CD4-positive, alpha-beta T cell treated with Interleukin-2 at 100 ng/mL for 4 hours (primary cell): Measurements from ENCODE around the gene LPP.

ENCODE experiments used
- DNase-seq: peaks from one replicate; pipeline ENCODE4 v3.0.0-alpha.2; 2020; ENCODE audit warnings: low spot score

LPP gene

DNA sequence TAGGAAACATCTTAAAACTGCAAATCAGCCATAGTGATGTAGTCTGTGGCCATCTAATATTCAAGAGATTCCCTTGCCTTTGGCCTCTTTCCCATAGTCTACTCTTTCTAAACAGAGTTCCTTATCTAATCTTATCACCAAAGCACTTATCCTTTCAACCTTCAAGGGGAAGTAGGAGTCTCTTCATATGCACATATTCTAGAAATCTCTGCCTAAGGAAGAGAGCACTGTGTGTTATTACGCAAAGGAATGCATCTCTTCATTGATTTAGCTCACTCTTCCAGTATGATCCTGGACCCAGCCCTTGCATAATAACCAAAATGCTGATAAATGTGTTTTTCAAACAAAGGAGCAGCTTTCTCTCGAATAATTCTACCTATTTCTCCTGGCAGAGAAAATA is 764.1 kb downstream of the LPP start:
- DNase-seq, result no peak

DNA sequence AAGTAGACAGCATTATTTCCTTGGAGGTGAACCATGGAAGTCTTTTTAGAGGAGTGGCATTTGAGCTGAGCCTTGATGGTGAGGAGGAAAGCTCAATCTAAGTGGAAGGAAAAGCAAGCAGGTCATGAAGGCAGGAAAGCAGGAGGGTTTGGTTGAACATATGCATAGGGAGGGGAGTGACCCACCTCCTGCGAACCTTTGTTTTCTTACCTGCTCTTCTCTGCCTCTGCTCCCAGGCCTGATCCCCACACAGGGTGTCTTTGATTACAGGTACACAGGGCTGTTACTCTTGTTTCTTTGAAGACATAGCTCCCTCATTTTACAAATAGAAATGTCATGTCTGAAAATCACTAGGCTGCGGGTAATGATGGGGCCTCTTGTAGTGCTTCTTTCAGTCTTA is 769.7 kb downstream of the LPP start:
- no peak for DNase-seq

DNA sequence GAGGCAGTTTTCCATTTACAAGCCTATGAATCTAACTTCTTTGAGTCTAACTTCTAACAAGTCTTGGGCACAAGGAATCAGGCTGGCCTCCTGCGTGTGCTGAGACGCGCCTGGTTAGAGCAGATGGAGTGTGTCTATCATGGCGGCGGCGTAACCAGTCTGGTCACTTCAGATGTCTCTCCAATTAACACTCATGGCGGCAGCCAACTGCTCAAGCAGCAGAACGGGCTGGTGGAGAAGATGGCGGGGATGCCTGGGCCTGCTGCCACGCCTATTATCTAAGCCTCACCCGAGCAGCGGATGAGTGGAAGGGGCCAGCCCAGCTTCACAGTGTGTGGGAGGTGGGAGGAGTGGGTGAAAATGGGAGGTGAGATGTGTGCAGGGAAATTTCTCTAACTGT is 771.4 kb downstream of the LPP start:
- no peak for DNase-seq

DNA sequence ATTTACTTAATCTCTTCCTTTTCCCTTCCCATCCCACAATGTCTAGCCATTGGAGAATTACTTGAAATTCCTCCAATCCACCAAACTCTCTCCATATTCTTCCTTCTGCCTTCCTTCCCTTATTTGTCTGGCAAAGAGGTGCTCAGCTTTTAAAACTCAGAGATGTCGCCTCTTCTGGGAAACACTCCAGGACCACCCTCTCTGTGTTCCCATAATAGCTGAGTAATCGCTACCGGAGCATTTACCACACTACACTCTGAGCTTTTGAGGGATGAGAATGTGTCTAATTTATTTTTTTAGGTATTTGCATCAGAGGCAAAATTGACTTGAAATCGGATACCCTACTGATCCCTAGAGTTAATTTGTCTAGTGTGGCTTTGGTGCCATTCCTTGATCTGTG is 772.2 kb downstream of the LPP start:
- no peak for DNase-seq

DNA sequence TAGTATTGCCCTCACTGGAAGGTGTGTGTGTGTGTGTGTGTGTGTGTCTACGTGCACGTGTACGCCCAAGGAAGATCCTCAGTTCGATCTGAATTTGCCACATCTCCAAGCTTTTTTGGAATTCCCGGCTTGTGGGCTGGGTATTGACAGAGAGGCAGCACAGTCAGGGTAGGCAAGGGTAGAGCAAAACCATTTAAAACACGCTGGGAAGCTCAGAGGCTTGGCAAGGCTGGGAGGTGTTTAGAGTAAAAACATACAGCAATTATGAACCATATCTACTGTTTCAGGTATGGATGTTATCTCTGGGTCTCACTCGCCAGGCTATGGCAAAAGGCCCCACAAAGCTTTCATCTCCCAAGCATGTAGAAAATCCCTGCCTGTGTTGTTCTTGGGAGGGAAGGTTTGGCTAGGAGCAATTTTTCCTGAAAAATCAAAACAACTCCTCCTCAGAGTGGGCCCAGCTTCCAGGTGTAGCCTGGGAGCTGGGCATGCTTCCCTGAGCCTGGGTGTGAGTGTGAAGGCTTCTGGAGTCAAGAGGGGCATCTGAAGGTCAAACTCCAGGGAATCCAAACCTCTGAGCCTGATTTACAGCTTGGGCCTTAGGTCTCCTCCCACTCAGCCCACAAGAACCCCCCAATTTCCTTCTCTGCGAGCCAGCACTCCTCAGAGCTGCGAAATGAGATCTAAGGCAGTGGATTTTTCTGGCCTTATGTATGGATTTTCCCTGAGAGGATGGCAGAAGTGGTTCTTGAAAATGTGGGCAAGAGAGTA is 773.0 kb downstream of the LPP start:
- no peak for DNase-seq

DNA sequence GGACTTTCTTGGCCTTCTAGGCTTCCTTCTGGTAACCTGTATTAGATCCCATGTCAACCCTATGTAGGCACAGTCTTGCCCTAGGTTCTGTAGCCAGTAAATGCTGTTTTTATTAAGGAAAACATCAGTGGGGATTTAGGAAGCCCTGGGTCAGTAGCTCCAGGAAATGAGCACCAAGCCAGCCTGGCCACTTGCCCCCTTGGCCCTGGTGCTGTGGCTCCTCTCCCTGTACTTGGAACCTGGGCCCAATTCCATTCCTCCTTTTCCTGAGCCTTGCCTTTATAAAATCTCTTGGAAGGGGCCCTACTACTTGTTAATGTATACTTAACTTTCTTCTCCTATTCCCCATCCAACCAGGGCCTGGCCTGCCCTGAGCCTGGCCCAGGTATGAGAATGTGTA is 774.0 kb downstream of the LPP start:
- no peak for DNase-seq

DNA sequence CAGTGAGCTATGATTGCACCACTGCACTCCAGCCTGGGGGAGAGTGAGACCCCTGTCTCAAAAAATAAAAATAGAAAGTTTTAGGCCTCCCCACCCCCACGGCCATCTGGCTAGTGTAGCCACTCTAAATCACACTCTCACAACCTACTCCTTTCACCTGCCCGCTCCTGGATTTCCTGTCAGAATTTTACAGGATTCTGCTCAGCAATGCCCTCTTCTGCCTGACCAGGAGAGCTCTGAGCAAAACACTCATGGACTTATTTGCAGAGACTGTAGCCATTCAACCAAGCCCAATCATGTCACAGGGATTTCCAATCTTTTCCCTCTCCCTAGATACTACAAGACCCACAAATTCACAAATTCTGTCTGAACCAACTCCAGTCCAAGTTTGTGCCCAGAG is 775.2 kb downstream of the LPP start:
- DNase-seq, result no peak

DNA sequence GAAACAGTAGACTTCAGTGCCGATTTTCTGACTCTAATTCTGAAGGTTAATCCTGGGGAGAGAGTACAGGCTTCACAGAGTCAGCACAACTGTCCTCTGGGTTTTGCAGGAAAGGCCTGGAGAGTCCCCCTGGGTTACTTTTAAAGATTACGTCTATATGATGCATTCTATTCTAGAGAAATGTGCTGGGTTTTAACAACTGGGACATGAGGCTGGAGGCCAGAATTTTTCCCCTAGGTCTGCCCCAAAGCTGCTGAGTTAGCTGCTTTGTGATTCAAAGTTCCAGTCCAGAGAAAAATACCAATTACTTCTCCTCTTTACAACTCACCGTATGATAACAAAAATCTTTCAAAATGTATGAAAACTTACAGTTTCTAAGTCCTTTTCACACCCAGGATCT is 777.1 kb downstream of the LPP start:
- DNase-seq, result no peak

DNA sequence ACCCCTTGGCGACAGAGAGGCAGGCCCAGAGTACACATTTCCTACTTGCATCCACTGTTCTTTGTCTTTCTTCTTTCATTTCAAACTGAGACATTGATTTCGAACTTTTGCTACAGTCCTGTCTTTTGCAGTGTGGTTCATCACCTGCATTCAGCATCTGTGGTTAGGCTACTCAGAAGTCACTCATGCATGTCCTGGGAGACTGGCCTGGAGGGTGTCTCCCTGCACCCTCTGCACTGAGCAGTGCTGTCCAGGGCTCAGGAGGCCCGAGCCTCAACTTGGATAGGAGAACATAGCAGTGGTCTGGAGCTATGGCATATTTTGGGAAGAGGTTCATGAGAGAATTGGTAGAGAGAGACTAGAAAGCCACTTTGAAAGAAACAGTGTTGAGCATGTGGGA is 777.6 kb downstream of the LPP start:
- no peak for DNase-seq

DNA sequence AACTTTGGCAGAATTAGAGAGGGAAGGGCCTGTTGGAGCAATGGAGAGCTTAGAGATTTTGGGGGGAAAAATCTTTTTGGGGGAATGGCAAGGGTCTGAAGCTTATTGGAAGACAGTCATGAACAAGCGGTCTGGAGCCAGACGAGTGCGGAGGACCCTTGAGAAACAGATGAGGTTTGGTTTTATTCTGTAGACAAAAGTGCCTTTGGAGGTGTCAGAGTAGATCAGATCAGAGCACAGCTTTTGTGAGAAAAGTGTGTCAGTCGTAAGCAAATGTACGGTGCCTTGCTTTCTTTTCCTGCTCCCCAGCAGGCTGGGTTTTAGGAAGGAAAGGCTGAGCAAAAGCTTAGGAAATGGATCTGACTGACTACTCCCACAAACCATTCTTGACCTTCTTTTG is 781.0 kb downstream of the LPP start:
- DNase-seq, result no peak

DNA sequence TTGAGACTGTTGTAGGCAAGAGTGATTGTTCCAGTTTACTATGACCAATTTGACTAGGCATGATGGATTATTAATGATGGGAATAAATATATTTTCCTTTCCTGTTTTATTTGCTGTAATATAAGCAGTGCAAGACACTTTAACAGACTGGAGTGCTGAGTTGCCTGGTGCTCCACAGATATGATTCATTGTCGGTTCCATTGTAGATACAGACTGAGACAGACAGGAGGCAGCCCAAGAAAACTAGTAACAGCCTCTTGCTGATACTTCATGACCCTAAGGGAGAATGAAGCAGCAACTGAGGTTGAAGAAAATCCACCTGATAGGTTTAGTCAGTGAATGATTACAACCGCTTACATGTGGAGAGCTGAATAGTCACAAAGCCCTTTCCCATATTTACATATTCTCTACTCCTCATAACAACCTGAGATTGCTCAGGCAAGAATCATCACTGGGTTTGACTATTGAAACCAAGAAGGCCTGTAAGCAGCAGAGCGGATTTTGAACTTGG is 782.7 kb downstream of the LPP start:
- no peak for DNase-seq

DNA sequence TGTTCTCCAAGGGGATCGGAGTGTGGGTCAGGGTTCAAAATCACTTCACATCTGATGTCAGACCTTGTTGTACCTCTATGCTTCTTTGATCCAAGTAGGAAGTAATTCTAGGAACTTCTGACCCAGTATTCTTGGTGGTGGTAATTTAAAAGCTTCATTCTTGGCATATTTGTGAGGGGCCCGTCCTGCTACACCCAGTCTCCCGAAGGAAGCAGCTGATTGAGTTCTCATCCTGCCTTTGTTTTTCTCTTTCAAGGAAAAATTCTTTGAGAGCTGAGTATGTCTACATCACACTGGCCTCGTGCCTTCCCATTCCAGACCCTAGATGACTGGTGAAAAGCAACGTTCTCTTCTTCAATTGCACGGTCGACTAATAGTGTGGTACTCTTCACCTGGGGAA is 783.4 kb downstream of the LPP start:
- DNase-seq, result no peak

DNA sequence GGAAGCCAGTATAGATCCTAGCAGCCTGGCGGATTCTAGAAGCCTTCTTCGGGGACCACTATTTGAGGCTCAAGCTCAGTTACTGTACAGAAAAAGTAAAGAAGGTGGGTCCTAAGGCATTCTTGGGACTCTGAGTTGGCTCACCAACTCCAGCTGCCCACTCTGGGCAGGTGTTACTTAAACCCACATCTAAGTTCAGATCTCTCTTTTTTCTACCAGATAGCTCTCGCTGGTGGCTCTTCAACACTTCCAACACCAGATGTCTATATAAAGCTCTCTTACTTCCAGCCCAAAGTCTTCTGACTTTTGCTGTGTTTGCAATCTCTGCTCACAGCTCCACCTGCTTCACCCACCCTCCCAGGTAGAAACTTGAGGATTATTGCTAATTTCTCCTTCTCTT is 785.0 kb downstream of the LPP start:
- DNase-seq, result no peak

DNA sequence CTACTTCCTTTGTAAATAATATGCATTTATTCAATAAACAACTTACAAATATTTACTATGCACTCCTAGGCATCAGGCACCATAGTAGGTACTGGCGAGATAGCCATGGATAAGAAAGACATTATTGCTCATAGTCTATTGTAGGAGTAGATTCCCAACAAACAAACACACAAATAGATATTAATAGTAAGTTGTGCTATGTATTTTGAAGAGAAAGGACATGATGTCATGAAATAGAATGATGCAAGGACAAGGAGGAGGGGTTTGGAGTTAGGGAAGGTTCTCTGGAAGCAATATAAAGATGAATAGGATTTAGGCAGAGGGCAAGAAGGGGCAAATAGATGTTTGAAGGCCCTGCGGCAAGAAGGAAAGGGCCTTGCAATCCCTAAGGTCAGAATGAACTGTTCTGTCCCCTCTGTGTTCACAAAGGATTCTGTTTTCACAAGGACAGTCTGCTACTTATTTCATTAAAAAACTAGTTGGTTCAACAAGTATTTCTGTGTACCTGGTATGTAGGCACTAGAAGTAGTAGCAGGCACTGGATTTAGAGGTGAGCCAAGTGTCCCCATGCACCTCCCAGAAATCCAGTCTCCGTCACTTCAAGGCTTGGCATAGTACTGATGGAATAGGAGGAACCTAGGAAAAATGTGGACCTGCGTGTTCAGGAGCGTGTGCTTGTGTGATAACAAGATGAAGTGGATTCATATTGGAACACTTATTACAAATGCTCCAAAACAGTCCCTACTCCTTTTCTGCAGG is 786.0 kb downstream of the LPP start:
- DNase-seq, result no peak
